Stimulated activated memory B cell treated with anti-CD40 and anti-IgM and Interleukin-4, amounts not matched to agents 10 μg/mL and 1 μg/mL and 100 μg/mL, for 72 hours (primary cell): ENCODE results near the gene CTNNA3.

Experiments used
- ATAC-seq: fragments of 150-1000 bp; cut with Tn5 transposase; 2 replicates; pipeline ENCODE4 v1.10.0; 2021
- H3K27ac Mint-ChIP-seq: one replicate; pipeline ENCODE4 v1.8.0; 2022; ENCODE audit warnings: mild to moderate bottlenecking, mixed read lengths
- H3K27me3 Mint-ChIP-seq: one replicate; pipeline ENCODE4 v1.8.0; 2022; ENCODE audit warnings: mixed read lengths
- H3K36me3 Mint-ChIP-seq: one replicate; pipeline ENCODE4 v1.8.0; 2022; ENCODE audit warnings: mixed read lengths
- H3K4me1 Mint-ChIP-seq: one replicate; pipeline ENCODE4 v1.8.0; 2022; ENCODE audit warnings: mixed read lengths
- H3K4me3 Mint-ChIP-seq: one replicate; pipeline ENCODE4 v1.8.0; 2022; ENCODE audit warnings: mild to moderate bottlenecking, moderate library complexity, mixed read lengths
- H3K9me3 Mint-ChIP-seq: one replicate; pipeline ENCODE4 v1.8.0; 2022; ENCODE audit warnings: mixed read lengths

Gene CTNNA3

GRCh38 chr10:66006411-66006810 lies 1689.6 kb downstream of the CTNNA3 start:
- no peak for ATAC-seq
- Mint-ChIP-seq H3K36me3 (no peaks in the 10 kb centered on the region), H3K27ac (no peak overlapping the region)

GRCh38 chr10:65993451-65993850 lies 1702.5 kb downstream of the CTNNA3 start:
- Mint-ChIP-seq H3K36me3 (no peaks in the 10 kb centered on the region), H3K4me1 (no peaks in the 10 kb centered on the region), H3K27me3 (no peaks in the 10 kb centered on the region), H3K9me3 (peaks cover 13% of the 10 kb centered on the region), H3K4me3 (no peak overlapping the region), H3K27ac (no peak overlapping the region)
- no peak for ATAC-seq

More at GRCh38 chr10:66006411-66006810, 1689.6 kb downstream of the CTNNA3 start:
- peaks cover 5% of the 10 kb centered on the region for H3K9me3 Mint-ChIP-seq
- no peaks in the 10 kb centered on the region for H3K27me3 Mint-ChIP-seq
- H3K4me1 Mint-ChIP-seq, result no peaks in the 10 kb centered on the region
- H3K4me3 Mint-ChIP-seq, result no peak overlapping the region

- no peaks in the 10 kb centered on the region for H3K9me3 Mint-ChIP-seq
- H3K4me1 Mint-ChIP-seq, result no peaks in the 10 kb centered on the region
- H3K36me3 Mint-ChIP-seq, result no peaks in the 10 kb centered on the region
These were observed 1727.1 kb downstream of the CTNNA3 start for GRCh38 chr10:65968871-65969270.

GRCh38 chr10:65968437-65968836 lies 1727.6 kb downstream of the CTNNA3 start:
- Mint-ChIP-seq H3K27ac (no peak overlapping the region), H3K9me3 (no peaks in the 10 kb centered on the region), H3K27me3 (no peaks in the 10 kb centered on the region), H3K36me3 (no peaks in the 10 kb centered on the region), H3K4me1 (no peaks in the 10 kb centered on the region), H3K4me3 (no peak overlapping the region)
- no peak for ATAC-seq

More at GRCh38 chr10:65968871-65969270, 1727.1 kb downstream of the CTNNA3 start:
- Mint-ChIP-seq H3K27ac (no peak overlapping the region), H3K27me3 (no peaks in the 10 kb centered on the region), H3K4me3 (no peak overlapping the region)
- ATAC-seq, result no peak

GRCh38 chr10:65964205-65964604 lies 1731.8 kb downstream of the CTNNA3 start:
- no peak overlapping the region for H3K27ac Mint-ChIP-seq
- no peak overlapping the region for H3K4me3 Mint-ChIP-seq

GRCh38 chr10:65952086-65952485 lies 1743.9 kb downstream of the CTNNA3 start:
- no peaks in the 10 kb centered on the region for H3K36me3 Mint-ChIP-seq
- H3K4me1 Mint-ChIP-seq, result no peaks in the 10 kb centered on the region
- no peak overlapping the region for H3K27ac Mint-ChIP-seq
- H3K27me3 Mint-ChIP-seq, result no peaks in the 10 kb centered on the region
- H3K9me3 Mint-ChIP-seq, result no peaks in the 10 kb centered on the region
- no peak for ATAC-seq
- no peak overlapping the region for H3K4me3 Mint-ChIP-seq

More at GRCh38 chr10:65964205-65964604, 1731.8 kb downstream of the CTNNA3 start:
- H3K27me3 Mint-ChIP-seq, result no peaks in the 10 kb centered on the region
- no peak for ATAC-seq
- H3K36me3 Mint-ChIP-seq, result no peaks in the 10 kb centered on the region
- H3K9me3 Mint-ChIP-seq, result peaks cover 12% of the 10 kb centered on the region
- no peaks in the 10 kb centered on the region for H3K4me1 Mint-ChIP-seq

- H3K4me3 Mint-ChIP-seq, result no peak overlapping the region
- no peaks in the 10 kb centered on the region for H3K27me3 Mint-ChIP-seq
- no peaks in the 10 kb centered on the region for H3K4me1 Mint-ChIP-seq
- H3K36me3 Mint-ChIP-seq, result no peaks in the 10 kb centered on the region
- H3K9me3 Mint-ChIP-seq, result no peaks in the 10 kb centered on the region
- ATAC-seq, result no peak
- H3K27ac Mint-ChIP-seq, result no peak overlapping the region
These were observed 1745.9 kb downstream of the CTNNA3 start for GRCh38 chr10:65950075-65950474.

- no peak for ATAC-seq
- Mint-ChIP-seq H3K27ac (no peak overlapping the region), H3K9me3 (no peaks in the 10 kb centered on the region), H3K4me3 (no peak overlapping the region), H3K27me3 (no peaks in the 10 kb centered on the region), H3K36me3 (no peaks in the 10 kb centered on the region), H3K4me1 (no peaks in the 10 kb centered on the region)
These were observed 1746.5 kb downstream of the CTNNA3 start for GRCh38 chr10:65949526-65949925.

GRCh38 chr10:65945061-65945460 lies 1750.9 kb downstream of the CTNNA3 start:
- H3K27ac Mint-ChIP-seq, result no peak overlapping the region
- no peak for ATAC-seq
- H3K27me3 Mint-ChIP-seq, result no peaks in the 10 kb centered on the region
- no peaks in the 10 kb centered on the region for H3K4me1 Mint-ChIP-seq
- no peaks in the 10 kb centered on the region for H3K9me3 Mint-ChIP-seq
- H3K36me3 Mint-ChIP-seq, result no peaks in the 10 kb centered on the region
- H3K4me3 Mint-ChIP-seq, result no peak overlapping the region

GRCh38 chr10:65943451-65943850 lies 1752.5 kb downstream of the CTNNA3 start:
- no peaks in the 10 kb centered on the region for H3K36me3 Mint-ChIP-seq
- H3K4me1 Mint-ChIP-seq, result no peaks in the 10 kb centered on the region
- no peak for ATAC-seq
- no peaks in the 10 kb centered on the region for H3K27me3 Mint-ChIP-seq
- no peak overlapping the region for H3K27ac Mint-ChIP-seq
- H3K4me3 Mint-ChIP-seq, result no peak overlapping the region
- no peaks in the 10 kb centered on the region for H3K9me3 Mint-ChIP-seq

GRCh38 chr10:65940816-65941662 lies 1755.0 kb downstream of the CTNNA3 start:
- ATAC-seq, result no peak
- H3K27me3 Mint-ChIP-seq, result no peaks in the 10 kb centered on the region
- H3K4me1 Mint-ChIP-seq, result no peaks in the 10 kb centered on the region
- no peak overlapping the region for H3K27ac Mint-ChIP-seq
- H3K4me3 Mint-ChIP-seq, result no peak overlapping the region
- no peaks in the 10 kb centered on the region for H3K9me3 Mint-ChIP-seq
- no peaks in the 10 kb centered on the region for H3K36me3 Mint-ChIP-seq

GRCh38 chr10:65940105-65940504 lies 1755.9 kb downstream of the CTNNA3 start:
- H3K36me3 Mint-ChIP-seq, result no peaks in the 10 kb centered on the region

GRCh38 chr10:65931291-65932070 lies 1764.5 kb downstream of the CTNNA3 start:
- Mint-ChIP-seq H3K27me3 (no peaks in the 10 kb centered on the region), H3K36me3 (no peaks in the 10 kb centered on the region), H3K4me1 (no peaks in the 10 kb centered on the region), H3K4me3 (no peak overlapping the region), H3K9me3 (no peaks in the 10 kb centered on the region), H3K27ac (no peak overlapping the region)
- ATAC-seq, result no peak

More at GRCh38 chr10:65940105-65940504, 1755.9 kb downstream of the CTNNA3 start:
- Mint-ChIP-seq H3K4me1 (no peaks in the 10 kb centered on the region), H3K27me3 (no peaks in the 10 kb centered on the region), H3K9me3 (no peaks in the 10 kb centered on the region), H3K4me3 (no peak overlapping the region), H3K27ac (no peak overlapping the region)
- no peak for ATAC-seq

- Mint-ChIP-seq H3K27ac (no peak overlapping the region), H3K9me3 (no peaks in the 10 kb centered on the region), H3K4me3 (no peak overlapping the region), H3K4me1 (no peaks in the 10 kb centered on the region), H3K27me3 (no peaks in the 10 kb centered on the region), H3K36me3 (no peaks in the 10 kb centered on the region)
- ATAC-seq, result no peak
These were observed 1784.7 kb downstream of the CTNNA3 start for GRCh38 chr10:65911151-65911835.

GRCh38 chr10:65910209-65910608 lies 1785.8 kb downstream of the CTNNA3 start:
- Mint-ChIP-seq H3K27me3 (no peaks in the 10 kb centered on the region), H3K4me3 (no peak overlapping the region), H3K9me3 (no peaks in the 10 kb centered on the region), H3K4me1 (no peaks in the 10 kb centered on the region), H3K27ac (no peak overlapping the region), H3K36me3 (no peaks in the 10 kb centered on the region)
- no peak for ATAC-seq
